Gastrocnemius medialis (tissue), 4 donors: Measurements from ENCODE around the gene MAPK12.

Experiments used
- CTCF ChIP-seq, 5 experiments: fragments of 450-650 bp in 3 of 5; fragments of 200-600 bp in 2 of 5; sonication (generic) in 2 of 5; IDR thresholded peaks in 4 of 5; conservative IDR thresholded peaks in 1 of 5; 1 replicate in 4 of 5; 2 replicates in 1 of 5; pipeline ENCODE4 v1.5.1; 2016 to 2019; ENCODE audit warnings: antibody characterized with exemption in 5 of 5, mild to moderate bottlenecking in 3 of 5, moderate library complexity in 3 of 5
- POLR2A ChIP-seq, 2 donors: fragments of 450-650 bp; IDR thresholded peaks; one replicate each; pipeline ENCODE4 v1.6.1; 2017; ENCODE audit warnings: antibody characterized with exemption in 2 of 2, mild to moderate bottlenecking in 2 of 2, moderate library complexity in 2 of 2

GRCh38 chr22:50248196-50249081 lies 13.0 kb downstream of the MAPK12 start:
- TF ChIP-seq CTCF (IDR thresholded peaks at IDR 0.05 in 4 of 5, conservative IDR thresholded peaks at IDR 0.05 in 1 of 5): no peak
- no peak for TF ChIP-seq POLR2A (IDR thresholded peaks at IDR 0.05)
